ENCODE data around the gene ARHGAP27. TPM values are rescaled to one million over a fixed set of nuclear protein-coding genes. Genes with fewer than 3 reads are reported as not detected.

The ARHGAP27 gene
- total and polyA plus RNA-seq, 2 experiments from 2014 or later: 0.59 to 3.4 TPM

DNA sequence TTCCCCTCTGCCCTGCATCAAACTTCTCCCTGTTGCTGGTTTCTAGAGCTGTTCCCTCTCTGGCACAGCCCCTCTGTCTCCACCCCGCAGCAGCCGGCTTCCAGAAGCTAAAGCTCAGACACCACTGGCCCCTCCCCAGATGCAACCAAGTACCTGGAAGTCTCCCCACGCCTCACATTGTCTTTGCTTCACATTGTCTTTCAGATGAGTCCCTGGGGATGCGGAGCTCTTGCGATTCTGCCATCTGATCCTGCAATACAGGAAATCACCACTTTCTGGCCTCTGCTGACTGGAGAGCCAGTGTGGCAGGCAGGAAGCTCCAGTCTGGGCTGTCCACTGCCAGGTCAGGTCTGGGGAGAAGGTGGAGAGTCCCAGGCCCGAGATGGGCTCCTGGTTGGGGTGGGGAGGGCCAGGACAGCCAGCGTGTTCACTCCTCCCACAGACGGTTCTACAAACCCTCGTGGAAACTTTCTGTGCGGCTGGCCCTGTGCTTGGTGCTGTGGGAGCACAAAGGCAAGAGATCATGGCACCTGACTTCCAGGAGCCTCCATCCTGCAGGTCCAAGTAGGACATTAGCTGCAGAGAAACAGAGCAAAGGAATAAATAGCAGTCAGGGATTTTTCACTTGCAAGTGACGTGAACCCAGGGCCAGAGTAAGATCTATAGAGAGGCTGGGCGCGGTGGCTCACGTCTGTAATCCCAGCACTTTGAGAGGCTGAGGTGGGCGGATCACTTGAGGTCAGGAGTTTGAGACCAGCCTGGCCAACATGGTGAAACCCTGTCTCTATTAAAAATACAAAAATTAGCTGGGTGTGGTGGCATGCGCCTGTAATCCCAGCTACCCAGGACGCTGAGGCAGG lies 67.9 kb downstream of the ARHGAP27 start:
- peak overlapping the region; percentile 78 for H2AFZ ChIP-seq
- H3K4me3 ChIP-seq: no peak overlapping the region
- no peaks in the 10 kb centered on the region for H3K9me3 ChIP-seq (ENCODE audit: low read depth)
- H3K4me2 ChIP-seq (ENCODE audit: unreplicated experiment): no peak overlapping the region
- peaks cover 18% of the 10 kb centered on the region for H3F3A ChIP-seq (ENCODE audit: insufficient read depth)
- no peaks in the 10 kb centered on the region for H3K36me3 ChIP-seq (ENCODE audit: low read depth)
- in situ Hi-C loops (cut with MboI): no loop called here
- H3K9ac ChIP-seq: no peak overlapping the region
- H3K4me1 ChIP-seq (ENCODE audit: insufficient read depth): peaks cover 21% of the 10 kb centered on the region
- H3K27ac ChIP-seq: no peak overlapping the region
- no peaks in the 10 kb centered on the region for H3K79me2 ChIP-seq (ENCODE audit: insufficient read depth)
- DNase-seq: peak; percentile 66
- 58 to 62% methylated on average over 17 of the region's 17 CpGs for WGBS, 2 experiments (ENCODE audit: low coverage in 1 of 2, low lambda C conversion rate in 2 of 2, missing lambda C conversion rate in 2 of 2)
- H4K20me1 ChIP-seq (ENCODE audit: insufficient read depth): no peaks in the 10 kb centered on the region
- no peaks in the 10 kb centered on the region for H3K9me2 ChIP-seq (ENCODE audit: insufficient read depth)
- TF ChIP-seq EZH2 (IDR thresholded peaks at IDR 0.05; ENCODE audit: insufficient read depth, poor library complexity, severe bottlenecking) (no peak), EZH2phosphoT487 (IDR thresholded peaks at IDR 0.05; ENCODE audit: insufficient read depth, low read depth) (no peak)
- no peaks in the 10 kb centered on the region for H3K27me3 ChIP-seq (replicated peaks; ENCODE audit: insufficient read depth)

DNA sequence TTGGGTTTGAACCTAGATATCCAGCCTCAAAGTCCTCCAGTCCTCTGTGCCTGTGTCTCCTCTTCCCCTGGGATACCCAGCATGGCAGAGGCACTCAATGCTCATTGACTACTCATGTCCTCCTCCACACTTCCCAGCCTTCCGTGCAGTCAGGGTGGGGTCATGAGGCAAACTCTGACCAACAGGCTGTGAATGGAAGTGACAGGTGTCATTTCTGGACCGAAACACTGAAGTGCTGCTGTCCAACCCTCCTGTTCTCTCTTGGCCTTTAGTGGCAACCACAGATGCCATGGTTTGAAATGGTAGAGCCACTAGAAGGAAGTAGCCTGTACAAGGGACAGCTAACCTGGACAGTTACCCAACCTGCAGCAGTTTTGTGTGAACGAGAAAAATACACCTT lies 69.2 kb downstream of the ARHGAP27 start:
- H3K27me3 ChIP-seq (replicated peaks; ENCODE audit: insufficient read depth): no peaks in the 10 kb centered on the region
- H3F3A ChIP-seq (ENCODE audit: insufficient read depth): peaks cover 5% of the 10 kb centered on the region
- 89 to 94% methylated on average over 3 of the region's 3 CpGs for WGBS, 2 experiments (ENCODE audit: low coverage in 1 of 2, low lambda C conversion rate in 2 of 2, missing lambda C conversion rate in 2 of 2)
- no peak for DNase-seq
- no peak overlapping the region for H3K4me2 ChIP-seq (ENCODE audit: unreplicated experiment)
- no peak overlapping the region for H3K27ac ChIP-seq
- no peaks in the 10 kb centered on the region for H3K9me2 ChIP-seq (ENCODE audit: insufficient read depth)
- no peak overlapping the region for H3K4me3 ChIP-seq
- in situ Hi-C loops (cut with MboI): no loop called here
- no peaks in the 10 kb centered on the region for H3K36me3 ChIP-seq (ENCODE audit: low read depth)
- no peak overlapping the region for H2AFZ ChIP-seq
- H4K20me1 ChIP-seq (ENCODE audit: insufficient read depth): no peaks in the 10 kb centered on the region
- H3K9ac ChIP-seq: no peak overlapping the region
- H3K79me2 ChIP-seq (ENCODE audit: insufficient read depth): no peaks in the 10 kb centered on the region
- no peak for TF ChIP-seq EZH2 (IDR thresholded peaks at IDR 0.05; ENCODE audit: insufficient read depth, poor library complexity, severe bottlenecking)
- TF ChIP-seq EZH2phosphoT487 (IDR thresholded peaks at IDR 0.05; ENCODE audit: insufficient read depth, low read depth): no peak
- H3K4me1 ChIP-seq (ENCODE audit: insufficient read depth): peaks cover 9% of the 10 kb centered on the region; the same call in 1 of the 2 replicates
- no peaks in the 10 kb centered on the region for H3K9me3 ChIP-seq (ENCODE audit: low read depth)

- H3K4me3 ChIP-seq: no peak overlapping the region
- no peaks in the 10 kb centered on the region for H4K20me1 ChIP-seq (ENCODE audit: insufficient read depth)
- in situ Hi-C loops (cut with MboI): no loop called here
- H3K4me2 ChIP-seq (ENCODE audit: unreplicated experiment): no peak overlapping the region
- no peaks in the 10 kb centered on the region for H3K27me3 ChIP-seq (replicated peaks; ENCODE audit: insufficient read depth)
- no peaks in the 10 kb centered on the region for H3K9me2 ChIP-seq (ENCODE audit: insufficient read depth)
- H3K9me3 ChIP-seq (ENCODE audit: low read depth): no peaks in the 10 kb centered on the region
- WGBS, 2 experiments (ENCODE audit: low coverage in 1 of 2, low lambda C conversion rate in 2 of 2, missing lambda C conversion rate in 2 of 2): 67 to 70% methylated on average over 4 of the region's 4 CpGs
- no peaks in the 10 kb centered on the region for H3K79me2 ChIP-seq (ENCODE audit: insufficient read depth)
- no peak overlapping the region for H3K9ac ChIP-seq
- 0 out of 2 replicates have a peak, but pooled peaks cover 7% of the 10 kb centered on the region for H3K4me1 ChIP-seq (ENCODE audit: insufficient read depth)
- DNase-seq: no peak
- no peak overlapping the region for H3K27ac ChIP-seq
- no peak overlapping the region for H2AFZ ChIP-seq
- H3K36me3 ChIP-seq (ENCODE audit: low read depth): no peaks in the 10 kb centered on the region
- no peaks in the 10 kb centered on the region for H3F3A ChIP-seq (ENCODE audit: insufficient read depth)
- TF ChIP-seq EZH2phosphoT487 (IDR thresholded peaks at IDR 0.05; ENCODE audit: insufficient read depth, low read depth): no peak
- no peak for TF ChIP-seq EZH2 (IDR thresholded peaks at IDR 0.05; ENCODE audit: insufficient read depth, poor library complexity, severe bottlenecking)
Observed at GRCh38 chr17:45361976-45362375, 70.7 kb downstream of the ARHGAP27 start.

DNA sequence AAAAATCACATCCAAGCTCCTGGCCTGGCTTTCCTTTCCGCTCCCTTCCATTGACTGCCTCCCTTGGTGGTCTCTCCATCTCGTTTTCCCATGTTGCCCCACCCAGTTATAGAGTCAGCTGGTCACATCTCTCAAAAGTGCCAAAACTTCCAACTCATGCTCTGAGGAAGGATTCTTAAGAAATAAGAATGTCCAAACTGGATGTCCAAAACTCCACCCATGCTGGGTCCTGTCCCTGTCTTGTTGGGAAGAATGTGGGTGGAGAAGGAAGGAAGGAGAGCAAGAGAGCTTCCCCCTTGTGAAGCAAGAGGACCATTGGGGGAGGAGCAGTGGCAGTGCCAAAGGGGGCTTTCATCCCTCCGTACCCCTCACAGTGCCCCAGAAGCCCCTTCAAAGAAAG lies 71.2 kb downstream of the ARHGAP27 start:
- H3K36me3 ChIP-seq (ENCODE audit: low read depth): no peaks in the 10 kb centered on the region
- no peak for TF ChIP-seq EZH2phosphoT487 (IDR thresholded peaks at IDR 0.05; ENCODE audit: insufficient read depth, low read depth)
- TF ChIP-seq EZH2 (IDR thresholded peaks at IDR 0.05; ENCODE audit: insufficient read depth, poor library complexity, severe bottlenecking): no peak
- 0 out of 2 replicates have a peak, but pooled peaks cover 7% of the 10 kb centered on the region for H3K4me1 ChIP-seq (ENCODE audit: insufficient read depth)
- no peaks in the 10 kb centered on the region for H3K79me2 ChIP-seq (ENCODE audit: insufficient read depth)
- H3K4me2 ChIP-seq (ENCODE audit: unreplicated experiment): no peak overlapping the region
- no peaks in the 10 kb centered on the region for H3F3A ChIP-seq (ENCODE audit: insufficient read depth)
- in situ Hi-C loops (cut with MboI): no loop called here
- no peak overlapping the region for H3K4me3 ChIP-seq
- WGBS, 2 experiments (ENCODE audit: low coverage in 1 of 2, low lambda C conversion rate in 2 of 2, missing lambda C conversion rate in 2 of 2): 49 to 59% methylated on average over 3 of the region's 3 CpGs
- H2AFZ ChIP-seq: no peak overlapping the region
- no peaks in the 10 kb centered on the region for H3K9me3 ChIP-seq (ENCODE audit: low read depth)
- no peak for DNase-seq
- no peaks in the 10 kb centered on the region for H3K9me2 ChIP-seq (ENCODE audit: insufficient read depth)
- H3K9ac ChIP-seq: no peak overlapping the region
- H4K20me1 ChIP-seq (ENCODE audit: insufficient read depth): no peaks in the 10 kb centered on the region
- H3K27ac ChIP-seq: no peak overlapping the region
- H3K27me3 ChIP-seq (replicated peaks; ENCODE audit: insufficient read depth): no peaks in the 10 kb centered on the region

Measured in GM23248 (cell line).